HG02870 (cell line): Measurements from ENCODE around the gene LRRN4CL.
"Not testable (repeated sequence)": the region's sequence is repeated elsewhere in the genome, so short reads cannot be mapped to it uniquely, and the experiment has no call there.

Source experiments
- ATAC-seq: cut with Tn5 transposase; IDR thresholded peaks from one replicate; pipeline ENCODE4 v1.9.1; 2021; ENCODE audit warnings: mild to moderate bottlenecking, moderate library complexity; ENCODE audit not compliant: unreplicated experiment

LRRN4CL gene

GRCh38 chr11:62677156-62677555 lies 12.2 kb downstream of the LRRN4CL start:
- ATAC-seq, result no peak

- ATAC-seq, result no peak
These were observed 12.6 kb downstream of the LRRN4CL start for GRCh38 chr11:62676698-62677097.

GRCh38 chr11:62675415-62675814 lies 13.9 kb downstream of the LRRN4CL start:
- ATAC-seq, result not testable (repeated sequence)

GRCh38 chr11:62673196-62673525 lies 16.2 kb downstream of the LRRN4CL start:
- no peak for ATAC-seq

GRCh38 chr11:62671608-62672389 lies 17.5 kb downstream of the LRRN4CL start, which contains the start of the genes LBHD1 and UQCC3:
TSS of gene LBHD1 (minus strand) at chr11:62672267. CDS start at chr11:62670031, 2,236 bp downstream.
TSS of gene UQCC3 (plus strand) at chr11:62671673. CDS start at chr11:62671746, 73 bp downstream.
- ATAC-seq, result peak; percentile 57

- no peak for ATAC-seq
These were observed 18.1 kb downstream of the LRRN4CL start for GRCh38 chr11:62671236-62671607.

- no peak for ATAC-seq
These were observed 19.7 kb downstream of the LRRN4CL start for GRCh38 chr11:62669420-62670161.

GRCh38 chr11:62667460-62667859 lies 21.9 kb downstream of the LRRN4CL start:
- ATAC-seq, result no peak

- no peak for ATAC-seq
These were observed 22.9 kb downstream of the LRRN4CL start for GRCh38 chr11:62666259-62666926.

GRCh38 chr11:62665599-62666258 lies 23.6 kb downstream of the LRRN4CL start:
- ATAC-seq, result peak; percentile 18

GRCh38 chr11:62665075-62665598 lies 24.2 kb downstream of the LRRN4CL start, which contains the start of the genes C11orf98 and CSKMT:
TSS of gene C11orf98 (minus strand) at chr11:62665210. CDS start at chr11:62665169, 41 bp downstream.
TSS of gene CSKMT (plus strand) at chr11:62665312. CDS start at chr11:62665880, 568 bp downstream.
- peak; percentile 78 for ATAC-seq

- ATAC-seq, result peak; percentile 10
These were observed 24.8 kb downstream of the LRRN4CL start for GRCh38 chr11:62664405-62665074.

- no peak for ATAC-seq
These were observed 32.4 kb downstream of the LRRN4CL start for GRCh38 chr11:62656796-62657429.

GRCh38 chr11:62654297-62654696 lies 35.0 kb downstream of the LRRN4CL start:
- no peak for ATAC-seq

- ATAC-seq, result no peak
These were observed 36.9 kb downstream of the LRRN4CL start for GRCh38 chr11:62652161-62653006.

GRCh38 chr11:62650283-62650682 lies 39.0 kb downstream of the LRRN4CL start:
- ATAC-seq, result not testable (repeated sequence)

- no peak for ATAC-seq
These were observed 39.8 kb downstream of the LRRN4CL start for GRCh38 chr11:62649486-62649885.

- ATAC-seq, result no peak
These were observed 40.4 kb downstream of the LRRN4CL start for GRCh38 chr11:62648967-62649364.
